Iris pigment epithelial cell (primary cell): ENCODE data around the gene GPR78.
A peak's percentile ranks its signal among the peaks of the same experiment; 100 is the strongest.

ENCODE experiments used
- DNase-seq: peaks from one replicate; pipeline ENCODE4 v3.0.0-alpha.2; 2011; ENCODE audit warnings: low read depth

Gene GPR78

GRCh38 chr4:8580321-8581093 lies at the start of gene GPR78:
Gene GPR78, plus strand, starts transcription at chr4:8580392. Its CDS starts 591 bp downstream, at chr4:8580983.
- peak; percentile 50 for DNase-seq

GRCh38 chr4:8532245-8532781 lies 47.9 kb upstream of the GPR78 start:
- DNase-seq: no peak

- DNase-seq: no peak
These were observed 46.8 kb upstream of the GPR78 start for GRCh38 chr4:8533274-8533865.

GRCh38 chr4:8534129-8534528 lies 46.1 kb upstream of the GPR78 start:
- peak; percentile 91 for DNase-seq

GRCh38 chr4:8534611-8535010 lies 45.6 kb upstream of the GPR78 start:
- DNase-seq: no peak

- DNase-seq: no peak
These were observed 43.7 kb upstream of the GPR78 start for GRCh38 chr4:8536467-8536866.

GRCh38 chr4:8537041-8537461 lies 43.1 kb upstream of the GPR78 start:
- DNase-seq: peak; percentile 95

- DNase-seq: no peak
These were observed 42.0 kb upstream of the GPR78 start for GRCh38 chr4:8538076-8538702.

GRCh38 chr4:8538703-8539567 lies 41.3 kb upstream of the GPR78 start:
- peak; percentile 76 for DNase-seq

GRCh38 chr4:8539661-8540060 lies 40.5 kb upstream of the GPR78 start:
- no peak for DNase-seq

- DNase-seq: no peak
These were observed 40.1 kb upstream of the GPR78 start for GRCh38 chr4:8540072-8540471.

GRCh38 chr4:8540586-8540985 lies 39.6 kb upstream of the GPR78 start:
- DNase-seq: no peak

GRCh38 chr4:8540991-8541390 lies 39.2 kb upstream of the GPR78 start:
- no peak for DNase-seq

GRCh38 chr4:8541981-8542715 lies 38.0 kb upstream of the GPR78 start:
- DNase-seq: no peak

- no peak for DNase-seq
These were observed 37.2 kb upstream of the GPR78 start for GRCh38 chr4:8542776-8543525.

GRCh38 chr4:8543623-8544022 lies 36.6 kb upstream of the GPR78 start:
- DNase-seq: no peak

GRCh38 chr4:8544282-8544681 lies 35.9 kb upstream of the GPR78 start:
- no peak for DNase-seq

- no peak for DNase-seq
These were observed 35.3 kb upstream of the GPR78 start for GRCh38 chr4:8544741-8545438.

GRCh38 chr4:8545439-8545765 lies 34.8 kb upstream of the GPR78 start:
- DNase-seq: no peak

- no peak for DNase-seq
These were observed 33.5 kb upstream of the GPR78 start for GRCh38 chr4:8546766-8547107.
